ENCODE measurements around the gene OR5H6. TPM values are rescaled to one million over a fixed set of nuclear protein-coding genes. Genes with fewer than 3 reads are reported as not detected.
"Not testable (repeated sequence)": the region's sequence is repeated elsewhere in the genome, so short reads cannot be mapped to it uniquely, and the experiment has no call there.

The OR5H6 gene
- total RNA-seq, 1 donor: not detected

- no peak for DNase-seq (ENCODE audit: low read depth)
- no peak for TF ChIP-seq CTCF (IDR thresholded peaks at IDR 0.05; ENCODE audit: insufficient read depth, low read depth, low read length)
- H3K4me3 ChIP-seq (ENCODE audit: low read depth, low read length): no peak overlapping the region
These were observed 20.2 kb upstream of the OR5H6 start for GRCh38 chr3:98243843-98244242.

GRCh38 chr3:98246142-98246541 is 17.9 kb upstream of the OR5H6 start:
- no peak overlapping the region for H3K4me3 ChIP-seq (ENCODE audit: low read depth, low read length)
- no peak for TF ChIP-seq CTCF (IDR thresholded peaks at IDR 0.05; ENCODE audit: insufficient read depth, low read depth, low read length)
- no peak for DNase-seq (ENCODE audit: low read depth)

GRCh38 chr3:98256026-98256425 is 8.0 kb upstream of the OR5H6 start:
- not testable (repeated sequence) for DNase-seq (ENCODE audit: low read depth); H3K4me3 ChIP-seq (ENCODE audit: low read depth, low read length)

DNA sequence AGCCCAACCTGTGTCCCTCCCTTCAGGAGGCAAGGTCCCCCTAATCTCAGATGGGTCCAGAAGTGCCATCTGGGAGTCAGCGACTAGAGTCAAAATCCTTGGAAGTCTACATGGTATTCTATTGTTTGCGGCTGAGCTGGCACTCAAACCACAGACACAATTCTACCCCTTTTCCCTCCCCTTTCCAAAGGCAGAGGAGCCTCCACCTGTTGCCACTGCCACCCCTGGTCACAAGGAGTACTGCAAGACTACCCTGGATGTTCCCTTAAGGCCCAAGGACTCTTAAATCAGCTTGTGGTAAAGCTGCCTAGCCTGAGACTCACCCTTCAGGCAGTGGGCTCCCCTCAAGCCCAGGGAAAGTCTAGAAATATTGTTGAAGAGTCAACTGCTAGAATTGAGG is 4.3 kb upstream of the OR5H6 start:
- H3K4me3 ChIP-seq (ENCODE audit: low read depth, low read length): no peak overlapping the region
- no peak for DNase-seq (ENCODE audit: low read depth)
- peak; percentile 20 for TF ChIP-seq CTCF (IDR thresholded peaks at IDR 0.05; ENCODE audit: insufficient read depth, low read depth, low read length)

DNA sequence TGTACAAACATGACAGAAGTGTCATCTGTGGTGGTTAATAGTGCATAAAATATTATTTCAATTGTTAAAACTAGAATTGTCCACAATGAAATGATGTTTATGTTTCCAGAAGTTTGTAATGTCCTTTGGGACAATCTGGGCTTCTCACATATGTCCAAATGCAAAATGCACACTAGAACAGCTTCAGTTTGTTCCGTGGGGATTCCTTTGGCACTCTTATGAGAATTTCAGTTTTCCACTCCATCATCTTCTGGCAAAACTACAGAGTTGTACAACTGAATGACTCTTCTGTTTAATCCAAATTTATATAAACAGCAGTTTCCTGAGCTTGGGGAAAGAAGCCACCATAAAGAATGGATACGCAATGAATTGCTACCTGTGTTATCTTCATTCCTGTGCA is 2.0 kb upstream of the OR5H6 start:
- no peak overlapping the region for H3K4me3 ChIP-seq (ENCODE audit: low read depth, low read length)
- no peak for DNase-seq (ENCODE audit: low read depth)
- TF ChIP-seq CTCF (IDR thresholded peaks at IDR 0.05; ENCODE audit: insufficient read depth, low read depth, low read length): no peak

DNA sequence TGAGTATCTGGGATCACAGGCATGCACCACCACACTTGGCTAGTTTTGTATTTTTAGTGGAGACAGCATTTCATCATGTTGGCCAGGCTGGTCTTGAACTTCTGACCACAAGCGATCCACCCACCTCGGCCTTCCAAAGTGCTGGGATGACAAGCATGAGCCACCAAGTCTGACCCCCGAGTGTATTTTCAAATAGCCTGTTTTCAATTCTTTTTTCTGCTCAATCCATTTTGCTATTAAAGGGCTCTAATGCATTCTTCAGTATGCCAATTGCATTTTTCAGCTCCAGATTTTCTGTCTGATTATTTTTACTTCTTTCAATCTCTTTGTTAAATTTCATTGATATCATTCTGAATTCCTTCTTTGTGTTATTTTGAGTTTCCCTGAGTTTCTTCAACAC is 5.8 kb downstream of the OR5H6 start:
- DNase-seq (ENCODE audit: low read depth): no peak
- H3K4me3 ChIP-seq (ENCODE audit: low read depth, low read length): no peak overlapping the region
- no peak for TF ChIP-seq CTCF (IDR thresholded peaks at IDR 0.05; ENCODE audit: insufficient read depth, low read depth, low read length)

DNA sequence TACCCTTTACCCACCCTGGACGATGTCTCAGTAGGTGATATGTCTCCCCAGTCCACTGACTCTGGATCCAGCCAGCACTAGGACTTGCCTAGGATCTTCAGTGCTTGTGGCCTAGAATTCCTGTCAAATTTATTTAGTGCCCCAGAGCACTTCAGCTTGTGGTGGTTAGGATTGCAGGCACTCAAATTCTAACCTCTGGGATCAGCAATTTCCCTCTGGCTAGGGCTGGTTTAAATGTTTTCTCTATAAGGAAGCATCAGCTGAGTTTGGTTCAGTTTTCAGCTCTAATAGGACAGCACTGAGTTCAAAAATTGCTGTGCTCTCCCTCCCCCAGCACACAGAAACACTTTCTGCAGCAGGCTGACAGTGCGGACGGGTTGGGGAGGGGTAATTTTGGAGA is 8.1 kb downstream of the OR5H6 start:
- TF ChIP-seq CTCF (IDR thresholded peaks at IDR 0.05; ENCODE audit: insufficient read depth, low read depth, low read length): no peak
- no peak overlapping the region for H3K4me3 ChIP-seq (ENCODE audit: low read depth, low read length)
- DNase-seq (ENCODE audit: low read depth): no peak

Measured in fibroblast of villous mesenchyme (primary cell).